NAMALWA (cell line): ENCODE data around the gene RAET1E.
"Not testable (repeated sequence)": the region's sequence is repeated elsewhere in the genome, so short reads cannot be mapped to it uniquely, and the experiment has no call there.

Source experiments
- DNase-seq: peaks from one replicate; pipeline ENCODE4 v3.0.0-alpha.2; 2015; ENCODE audit warnings: low spot score

The RAET1E gene

GRCh38 chr6:149909701-149910470 lies 12.0 kb upstream of the RAET1E start:
- DNase-seq, result no peak

- DNase-seq, result not testable (repeated sequence)
These were observed 10.6 kb upstream of the RAET1E start for GRCh38 chr6:149908480-149908879.

- no peak for DNase-seq
These were observed 9.4 kb upstream of the RAET1E start for GRCh38 chr6:149907317-149907716.

GRCh38 chr6:149906405-149906804 lies 8.5 kb upstream of the RAET1E start:
- no peak for DNase-seq

GRCh38 chr6:149905911-149906371 lies 8.0 kb upstream of the RAET1E start:
- DNase-seq, result no peak

- DNase-seq, result no peak
These were observed 7.5 kb upstream of the RAET1E start for GRCh38 chr6:149905371-149905910.

- DNase-seq, result no peak
These were observed 6.9 kb upstream of the RAET1E start for GRCh38 chr6:149904661-149905370.

GRCh38 chr6:149903938-149904611 lies 6.2 kb upstream of the RAET1E start:
- DNase-seq, result no peak

GRCh38 chr6:149901444-149902140 lies 3.7 kb upstream of the RAET1E start:
- DNase-seq, result no peak

GRCh38 chr6:149900620-149901443 lies 2.9 kb upstream of the RAET1E start:
- no peak for DNase-seq

GRCh38 chr6:149899926-149900619 lies 2.2 kb upstream of the RAET1E start:
- DNase-seq, result no peak

GRCh38 chr6:149899486-149899885 lies 1.6 kb upstream of the RAET1E start:
- no peak for DNase-seq

- DNase-seq, result no peak
These were observed 1.1 kb upstream of the RAET1E start for GRCh38 chr6:149898966-149899365.

GRCh38 chr6:149897015-149897697 lies 757 bp downstream of the RAET1E start:
- no peak for DNase-seq

GRCh38 chr6:149896491-149896890 lies 1.4 kb downstream of the RAET1E start:
- DNase-seq, result no peak

- no peak for DNase-seq
These were observed 2.1 kb downstream of the RAET1E start for GRCh38 chr6:149895833-149896271.

- DNase-seq, result no peak
These were observed 2.8 kb downstream of the RAET1E start for GRCh38 chr6:149895048-149895590.

GRCh38 chr6:149891864-149892263 lies 6.0 kb downstream of the RAET1E start:
- DNase-seq, result not testable (repeated sequence)

GRCh38 chr6:149891259-149891658 lies 6.7 kb downstream of the RAET1E start:
- no peak for DNase-seq
